ENCODE measurements around the gene PPM1L. TPM values are rescaled to one million over a fixed set of nuclear protein-coding genes. Genes with fewer than 3 reads are reported as not detected.

Gene PPM1L
- total RNA-seq, 1 experiment from 2014 or later, result 13.2 TPM

DNA sequence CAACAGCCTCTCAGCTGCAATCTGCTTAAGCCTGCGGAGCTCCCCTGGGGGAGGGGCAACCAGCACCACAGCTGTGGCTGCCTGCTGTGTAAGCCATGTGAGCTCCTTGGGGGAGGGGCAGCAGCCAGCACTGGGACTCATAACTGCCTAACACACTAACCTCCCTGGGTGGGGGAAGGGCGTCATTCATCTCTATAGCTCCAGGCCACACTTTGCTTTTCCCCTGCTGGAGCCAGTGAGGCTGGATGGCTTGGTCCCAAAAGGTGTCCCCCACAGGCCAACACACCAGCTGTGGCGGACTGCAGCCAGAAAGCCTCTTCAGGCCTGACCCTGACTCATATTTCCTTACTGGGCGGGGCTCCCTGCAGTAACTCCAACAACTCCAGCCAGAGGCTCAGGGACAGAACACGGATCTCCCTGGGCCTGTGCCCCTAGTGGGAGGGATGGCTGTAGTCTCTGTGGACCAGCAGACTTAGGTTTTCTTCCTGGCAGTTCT, 129.8 kb downstream of the PPM1L start:
- intact Hi-C loops (cut with micrococcal nuclease), result no loop called here

GRCh38 chr3:160886421-160886820, 130.4 kb downstream of the PPM1L start:
- Histone ChIP-seq H2AFZ (ENCODE audit: low read depth, low read length, poor library complexity, severe bottlenecking) (no peak overlapping the region), H3K4me1 (ENCODE audit: control insufficient read depth in 1 of 2, insufficient read depth in 2 of 2, low read length in 2 of 2) (peaks cover 0 to 8% of the 10 kb centered on the region in 2 experiments; a peak in 1 of 4 replicates), H3K9me2 (ENCODE audit: insufficient read depth) (no peaks in the 10 kb centered on the region), H3K9me3 (ENCODE audit: control insufficient read depth in 1 of 2, insufficient read depth in 1 of 2, low read depth in 1 of 2, low read length in 2 of 2) (no peaks in the 10 kb centered on the region), H3K4me3 (replicated peaks in 1 of 2; ENCODE audit: low read depth in 1 of 2, low read length in 2 of 2) (no peak overlapping the region), H3K27me3 (ENCODE audit: insufficient read depth, low read length) (no peaks in the 10 kb centered on the region), H3K9ac (ENCODE audit: low read length) (no peak overlapping the region), H4K20me1 (ENCODE audit: insufficient read depth) (no peaks in the 10 kb centered on the region), H3K79me2 (ENCODE audit: insufficient read depth, low read length) (no peaks in the 10 kb centered on the region), H3K4me2 (ENCODE audit: low read length) (no peak overlapping the region), H3K36me3 (ENCODE audit: control insufficient read depth in 1 of 2, insufficient read depth in 2 of 2, low read length in 2 of 2) (no peaks in the 10 kb centered on the region), H3K27ac (ENCODE audit: low read depth, low read length) (no peak overlapping the region)
- DNase-seq (ENCODE audit: low read depth, low spot score) (no peak), ATAC-seq (no peak)
- intact Hi-C loops (cut with micrococcal nuclease), result no loop called here
- ChIA-PET POLR2A (no interaction called here), RAD21 (ENCODE audit: low non-redundant PET in 1 of 2, low total read pairs in 2 of 2, uncharacterized antibody in 2 of 2, unreplicated experiment in 2 of 2) (no interaction called here), CTCF (no interaction called here)
- BruUV-seq (replicated peaks), result no TSS peak
- TF ChIP-seq EZH2 (IDR thresholded peaks at IDR 0.05) (no peak), POLR2AphosphoS5 (IDR thresholded peaks at IDR 0.05; ENCODE audit: low read depth, low read length) (no peak), FOSL1 (IDR thresholded peaks at IDR 0.05; ENCODE audit: low read depth) (no peak), JUND (IDR thresholded peaks at IDR 0.05) (no peak), ELF1 (IDR thresholded peaks at IDR 0.05; ENCODE audit: borderline replicate concordance, low read depth) (no peak), TCF7L2 (IDR thresholded peaks at IDR 0.05; ENCODE audit: borderline replicate concordance, extremely low read depth, insufficient read depth, insufficient read length) (no peak), RAD21 (IDR thresholded peaks at IDR 0.05; ENCODE audit: low read depth) (no peak), EGR1 (IDR thresholded peaks at IDR 0.05; ENCODE audit: low read depth) (no peak), CTCF (IDR thresholded peaks at IDR 0.05 in 2 of 3, conservative IDR thresholded peaks at IDR 0.05 in 1 of 3; ENCODE audit: borderline replicate concordance in 1 of 3, insufficient read depth in 1 of 3, low read depth in 2 of 3, low read length in 2 of 3) (no peak), EZH2phosphoT487 (IDR thresholded peaks at IDR 0.05; ENCODE audit: borderline replicate concordance) (no peak), ZNF274 (IDR thresholded peaks at IDR 0.05; ENCODE audit: low read depth, low read length) (no peak)
- TF ChIP-seq, protein P1, sequence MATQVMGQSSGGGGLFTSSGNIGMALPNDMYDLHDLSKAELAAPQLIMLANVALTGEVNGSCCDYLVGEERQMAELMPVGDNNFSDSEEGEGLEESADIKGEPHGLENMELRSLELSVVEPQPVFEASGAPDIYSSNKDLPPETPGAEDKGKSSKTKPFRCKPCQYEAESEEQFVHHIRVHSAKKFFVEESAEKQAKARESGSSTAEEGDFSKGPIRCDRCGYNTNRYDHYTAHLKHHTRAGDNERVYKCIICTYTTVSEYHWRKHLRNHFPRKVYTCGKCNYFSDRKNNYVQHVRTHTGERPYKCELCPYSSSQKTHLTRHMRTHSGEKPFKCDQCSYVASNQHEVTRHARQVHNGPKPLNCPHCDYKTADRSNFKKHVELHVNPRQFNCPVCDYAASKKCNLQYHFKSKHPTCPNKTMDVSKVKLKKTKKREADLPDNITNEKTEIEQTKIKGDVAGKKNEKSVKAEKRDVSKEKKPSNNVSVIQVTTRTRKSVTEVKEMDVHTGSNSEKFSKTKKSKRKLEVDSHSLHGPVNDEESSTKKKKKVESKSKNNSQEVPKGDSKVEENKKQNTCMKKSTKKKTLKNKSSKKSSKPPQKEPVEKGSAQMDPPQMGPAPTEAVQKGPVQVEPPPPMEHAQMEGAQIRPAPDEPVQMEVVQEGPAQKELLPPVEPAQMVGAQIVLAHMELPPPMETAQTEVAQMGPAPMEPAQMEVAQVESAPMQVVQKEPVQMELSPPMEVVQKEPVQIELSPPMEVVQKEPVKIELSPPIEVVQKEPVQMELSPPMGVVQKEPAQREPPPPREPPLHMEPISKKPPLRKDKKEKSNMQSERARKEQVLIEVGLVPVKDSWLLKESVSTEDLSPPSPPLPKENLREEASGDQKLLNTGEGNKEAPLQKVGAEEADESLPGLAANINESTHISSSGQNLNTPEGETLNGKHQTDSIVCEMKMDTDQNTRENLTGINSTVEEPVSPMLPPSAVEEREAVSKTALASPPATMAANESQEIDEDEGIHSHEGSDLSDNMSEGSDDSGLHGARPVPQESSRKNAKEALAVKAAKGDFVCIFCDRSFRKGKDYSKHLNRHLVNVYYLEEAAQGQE (IDR thresholded peaks at IDR 0.05; ENCODE audit: low read depth), result no peak

More for the DNA sequence above, 129.8 kb downstream of the PPM1L start:
- Histone ChIP-seq H3K9me2 (ENCODE audit: insufficient read depth) (no peaks in the 10 kb centered on the region), H3K27ac (ENCODE audit: low read depth, low read length) (no peak overlapping the region), H3K36me3 (ENCODE audit: control insufficient read depth in 1 of 2, insufficient read depth in 2 of 2, low read length in 2 of 2) (no peaks in the 10 kb centered on the region), H3K9me3 (ENCODE audit: control insufficient read depth in 1 of 2, insufficient read depth in 1 of 2, low read depth in 1 of 2, low read length in 2 of 2) (no peaks in the 10 kb centered on the region), H2AFZ (ENCODE audit: low read depth, low read length, poor library complexity, severe bottlenecking) (no peak overlapping the region), H3K27me3 (ENCODE audit: insufficient read depth, low read length) (no peaks in the 10 kb centered on the region), H3K4me2 (ENCODE audit: low read length) (no peak overlapping the region), H3K4me1 (ENCODE audit: control insufficient read depth in 1 of 2, insufficient read depth in 2 of 2, low read length in 2 of 2) (peaks cover 0 to 8% of the 10 kb centered on the region in 2 experiments; a peak in 1 of 4 replicates), H3K4me3 (replicated peaks in 1 of 2; ENCODE audit: low read depth in 1 of 2, low read length in 2 of 2) (no peak overlapping the region), H3K9ac (ENCODE audit: low read length) (no peak overlapping the region), H3K79me2 (ENCODE audit: insufficient read depth, low read length) (no peaks in the 10 kb centered on the region), H4K20me1 (ENCODE audit: insufficient read depth) (no peaks in the 10 kb centered on the region)
- no TSS peak for BruUV-seq (replicated peaks)
- ATAC-seq, result no peak
- DNase-seq (ENCODE audit: low read depth, low spot score), result no peak
- ChIA-PET RAD21 (ENCODE audit: low non-redundant PET in 1 of 2, low total read pairs in 2 of 2, uncharacterized antibody in 2 of 2, unreplicated experiment in 2 of 2) (no interaction called here), POLR2A (no interaction called here), CTCF (no interaction called here)
- no peak for TF ChIP-seq RAD21 (IDR thresholded peaks at IDR 0.05; ENCODE audit: low read depth)
- no peak for TF ChIP-seq CBX3 (IDR thresholded peaks at IDR 0.05; ENCODE audit: low read depth)
- no peak for TF ChIP-seq SRF (IDR thresholded peaks at IDR 0.05; ENCODE audit: low read depth)
- TF ChIP-seq ELF1 (IDR thresholded peaks at IDR 0.05; ENCODE audit: borderline replicate concordance, low read depth), result no peak
- TF ChIP-seq EZH2phosphoT487 (IDR thresholded peaks at IDR 0.05; ENCODE audit: borderline replicate concordance), result no peak
- TF ChIP-seq POLR2A (IDR thresholded peaks at IDR 0.05; ENCODE audit: borderline replicate concordance, extremely low read depth, insufficient read depth, insufficient read length), result no peak

Measured in HCT116 (cell line).